Smooth muscle cell (in vitro differentiated cells): Measurements from ENCODE around the gene TACC2. TPM values are rescaled to one million over a fixed set of nuclear protein-coding genes. Genes with fewer than 3 reads are reported as not detected.

Experiments
- DNase-seq: peaks from one replicate; lab custom pipeline; 2025; ENCODE audit not compliant: unreplicated experiment; lab: John Stamatoyannopoulos, UW
- H2AFZ ChIP-seq: fragments of 200-600 bp; sonication (generic); 2 replicates; pipeline ENCODE4 v1.6.0; 2016; ENCODE audit warnings: antibody characterized with exemption, low read depth, mild to moderate bottlenecking
- H3F3A ChIP-seq: fragments of 200-600 bp; sonication (generic); 2 replicates; pipeline ENCODE4 v1.6.0; 2017; ENCODE audit warnings: antibody characterized with exemption, low read depth
- H3K27ac ChIP-seq: fragments of 200-600 bp; sonication (generic); 2 replicates; pipeline ENCODE4 v1.5.1; 2016; ENCODE audit warnings: low read depth, mild to moderate bottlenecking
- H3K27me3 ChIP-seq: fragments of 200-600 bp; sonication (generic); 2 replicates; pipeline ENCODE4 v1.6.1; 2016; ENCODE audit warnings: low read depth, mild to moderate bottlenecking
- H3K36me3 ChIP-seq: fragments of 200-600 bp; sonication (generic); 2 replicates; pipeline ENCODE4 v1.5.1; 2016; ENCODE audit warnings: low read depth
- H3K4me1 ChIP-seq: fragments of 200-600 bp; sonication (generic); 2 replicates; pipeline ENCODE4 v1.5.1; 2016; ENCODE audit warnings: low read depth
- H3K4me2 ChIP-seq: fragments of 200-600 bp; sonication (generic); 2 replicates; pipeline ENCODE4 v1.6.0; 2016; ENCODE audit warnings: mild to moderate bottlenecking
- H3K4me3 ChIP-seq: fragments of 200-600 bp; sonication (generic); 2 replicates; pipeline ENCODE4 v1.5.1; 2016; ENCODE audit warnings: mild to moderate bottlenecking
- H3K79me2 ChIP-seq: fragments of 200-600 bp; sonication (generic); 2 replicates; pipeline ENCODE4 v1.6.0; 2016; ENCODE audit warnings: low read depth, mild to moderate bottlenecking
- H3K9ac ChIP-seq: fragments of 200-600 bp; sonication (generic); 2 replicates; pipeline ENCODE4 v1.6.0; 2016; ENCODE audit warnings: low read depth
- H3K9me3 ChIP-seq: fragments of 200-600 bp; sonication (generic); replicated peaks from 2 replicates; pipeline ENCODE4 v1.5.1; 2016; ENCODE audit warnings: low read depth
- H4K20me1 ChIP-seq: fragments of 200-600 bp; sonication (generic); 2 replicates; pipeline ENCODE4 v1.6.0; 2016; ENCODE audit warnings: low read depth
- WGBS: methylation state at CpG from one replicate; pipeline ENCODE4 v1.1.7; 2016; ENCODE audit warnings: low lambda C conversion rate; 5-methylcytosine and 5-hydroxymethylcytosine counted together
- polyA plus RNA-seq: library from polyadenylated mRNA; unstranded; fragments of >200 nt; fragmentation: Nextera tagmentation; extraction: Ambion mirVana; gene quantifications from 2 replicates; pipeline ENCODE4 v1.2.1, GENCODE V29; 2016
- total RNA-seq: library from RNA; depleted of rRNA; stranded (reverse); fragments of >200 nt; gene quantifications from 2 replicates; pipeline ENCODE4 v1.2.3, GENCODE V29; 2014
- TF ChIP-seq, protein P1 (sequence below): fragments of 200-600 bp; sonication (generic); IDR thresholded peaks from 2 replicates; pipeline ENCODE4 v1.5.1; 2017; ENCODE audit warnings: borderline replicate concordance, mild to moderate bottlenecking, antibody characterized with exemption; ENCODE audit not compliant: insufficient read depth, poor library complexity, severe bottlenecking

The TACC2 gene
- total and polyA plus RNA-seq, 2 experiments from 2014 or later = 2.8 to 7.6 TPM

DNA sequence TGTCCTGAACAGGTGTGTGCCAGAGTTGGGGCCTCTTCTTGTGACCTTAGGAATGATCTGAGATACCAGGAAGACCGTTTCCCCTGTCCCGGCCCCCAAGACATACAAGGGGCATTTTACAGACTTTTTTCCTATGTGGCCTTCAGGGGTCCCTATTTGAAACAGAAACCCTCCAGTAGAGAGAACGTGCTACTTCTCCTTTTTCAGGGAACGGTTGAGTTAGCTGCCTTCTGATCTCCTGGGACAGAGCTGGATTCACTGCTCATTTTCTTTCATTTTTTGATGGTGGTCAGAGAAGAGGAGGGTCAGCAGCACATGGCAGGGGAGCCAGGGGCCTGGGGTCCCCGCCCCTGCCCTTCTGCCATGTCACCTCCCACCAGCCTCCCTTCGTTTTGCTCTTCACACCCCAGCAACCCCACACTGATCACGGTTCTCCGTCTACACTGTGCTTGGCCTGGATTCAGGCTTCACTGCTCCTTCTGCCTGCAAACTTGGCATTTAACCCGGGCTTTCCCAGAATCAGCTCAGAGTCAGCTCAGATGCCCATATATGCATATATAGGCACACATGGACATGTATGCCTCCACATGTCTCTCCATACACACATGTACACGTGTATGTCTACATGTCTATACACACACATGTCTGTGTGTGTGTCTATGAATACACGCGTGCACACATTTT is 144.1 kb downstream of the TACC2 start:
- Histone ChIP-seq H4K20me1 (peaks cover 7% of the 10 kb centered on the region), H3K79me2 (no peaks in the 10 kb centered on the region), H3K27me3 (no peaks in the 10 kb centered on the region), H3K9ac (no peak overlapping the region), H2AFZ (no peak overlapping the region), H3K4me1 (peaks cover 7% of the 10 kb centered on the region), H3K36me3 (no peaks in the 10 kb centered on the region), H3K4me3 (no peak overlapping the region), H3K4me2 (no peak overlapping the region), H3F3A (peaks cover 6% of the 10 kb centered on the region), H3K27ac (no peak overlapping the region), H3K9me3 (no peaks in the 10 kb centered on the region)
- 95% methylated on average over 12 of the region's 12 CpGs for WGBS
- DNase-seq = no peak
- TF ChIP-seq, protein P1, sequence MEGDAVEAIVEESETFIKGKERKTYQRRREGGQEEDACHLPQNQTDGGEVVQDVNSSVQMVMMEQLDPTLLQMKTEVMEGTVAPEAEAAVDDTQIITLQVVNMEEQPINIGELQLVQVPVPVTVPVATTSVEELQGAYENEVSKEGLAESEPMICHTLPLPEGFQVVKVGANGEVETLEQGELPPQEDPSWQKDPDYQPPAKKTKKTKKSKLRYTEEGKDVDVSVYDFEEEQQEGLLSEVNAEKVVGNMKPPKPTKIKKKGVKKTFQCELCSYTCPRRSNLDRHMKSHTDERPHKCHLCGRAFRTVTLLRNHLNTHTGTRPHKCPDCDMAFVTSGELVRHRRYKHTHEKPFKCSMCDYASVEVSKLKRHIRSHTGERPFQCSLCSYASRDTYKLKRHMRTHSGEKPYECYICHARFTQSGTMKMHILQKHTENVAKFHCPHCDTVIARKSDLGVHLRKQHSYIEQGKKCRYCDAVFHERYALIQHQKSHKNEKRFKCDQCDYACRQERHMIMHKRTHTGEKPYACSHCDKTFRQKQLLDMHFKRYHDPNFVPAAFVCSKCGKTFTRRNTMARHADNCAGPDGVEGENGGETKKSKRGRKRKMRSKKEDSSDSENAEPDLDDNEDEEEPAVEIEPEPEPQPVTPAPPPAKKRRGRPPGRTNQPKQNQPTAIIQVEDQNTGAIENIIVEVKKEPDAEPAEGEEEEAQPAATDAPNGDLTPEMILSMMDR = no peak

DNA sequence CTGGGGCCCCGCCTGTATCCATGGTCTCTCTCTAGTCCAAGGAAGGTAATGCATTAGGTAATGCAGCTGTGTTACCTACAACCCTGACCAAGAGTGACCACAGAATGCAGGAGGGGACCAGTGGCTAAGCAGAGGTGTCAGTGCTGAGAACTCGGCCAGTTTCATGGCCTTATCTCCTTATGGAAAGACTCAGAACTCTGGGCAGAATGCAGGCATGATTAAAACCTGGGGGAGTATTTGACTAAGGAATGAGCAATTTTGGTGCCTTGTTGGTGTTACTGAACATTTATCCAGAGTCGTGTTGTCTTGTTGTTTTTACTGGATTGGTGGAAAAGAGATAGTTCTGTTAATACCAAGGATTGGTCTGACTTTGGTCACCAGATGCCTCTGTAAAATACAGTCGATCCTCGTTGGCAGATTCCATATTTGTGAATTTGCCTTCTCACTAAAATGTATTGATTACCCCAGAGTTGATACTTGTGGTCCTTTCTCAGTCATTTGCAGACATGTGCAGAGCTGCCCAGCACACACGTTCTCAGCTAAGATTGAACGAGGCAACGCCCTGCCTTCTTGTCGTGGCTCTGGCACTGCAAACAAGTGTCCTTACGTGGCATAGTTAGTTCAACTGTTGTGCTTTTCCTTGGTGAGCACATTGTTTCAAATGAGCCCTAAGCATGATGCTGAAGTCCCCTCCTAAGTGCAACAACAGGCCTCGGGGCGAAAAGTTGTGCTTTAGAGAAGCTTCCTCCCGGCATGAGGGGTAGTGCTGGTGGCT is 146.5 kb downstream of the TACC2 start:
- no peak overlapping the region for H2AFZ ChIP-seq
- no peak overlapping the region for H3K27ac ChIP-seq
- no peak overlapping the region for H3K4me2 ChIP-seq
- TF ChIP-seq, protein P1 = no peak
- no peaks in the 10 kb centered on the region for H3K9me3 ChIP-seq
- peaks cover 6% of the 10 kb centered on the region for H4K20me1 ChIP-seq
- no peaks in the 10 kb centered on the region for H3K79me2 ChIP-seq
- no peaks in the 10 kb centered on the region for H3K27me3 ChIP-seq
- H3K4me1 ChIP-seq = no peaks in the 10 kb centered on the region
- no peak overlapping the region for H3K4me3 ChIP-seq
- H3F3A ChIP-seq = peaks cover 5% of the 10 kb centered on the region
- H3K9ac ChIP-seq = no peak overlapping the region
- WGBS = 91% methylated on average over 13 of the region's 13 CpGs
- no peak for DNase-seq
- no peaks in the 10 kb centered on the region for H3K36me3 ChIP-seq

DNA sequence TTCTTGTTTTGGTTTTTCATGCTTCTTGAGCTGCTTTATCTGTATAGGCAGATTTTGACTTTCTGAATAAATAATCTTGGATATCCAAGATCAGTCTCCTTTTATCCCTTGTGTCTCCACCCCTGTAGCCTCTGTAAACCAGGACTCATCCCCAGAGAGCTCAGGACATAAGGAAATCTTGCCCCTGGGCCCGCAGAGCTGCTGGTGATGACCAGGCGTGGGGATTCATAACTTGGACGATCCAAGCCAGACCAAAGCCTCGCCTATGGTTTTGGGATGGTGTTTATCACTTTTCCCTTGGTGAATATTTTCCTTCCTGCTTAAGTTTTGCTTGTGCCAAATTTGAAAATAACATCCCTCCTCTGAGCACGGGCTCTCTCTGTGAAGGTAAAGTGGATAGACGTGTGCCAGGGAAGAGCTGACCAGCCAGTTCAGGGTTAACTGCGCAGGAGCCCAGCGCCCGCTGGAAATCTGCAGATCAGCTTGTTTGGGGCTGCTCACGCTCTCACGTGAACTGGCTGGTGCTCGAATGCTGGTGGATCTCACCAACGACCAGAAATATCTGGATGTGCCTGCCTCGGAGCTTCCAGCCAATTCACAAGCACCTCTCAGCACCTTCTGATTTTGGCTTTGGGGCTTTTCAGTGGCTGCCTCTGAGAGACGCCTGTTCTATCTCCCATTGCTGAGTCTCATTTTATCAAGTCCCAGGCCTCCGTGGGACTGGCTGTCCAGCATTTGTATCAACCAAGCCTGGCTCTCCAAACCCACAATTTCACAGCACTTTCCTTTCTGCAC is 150.1 kb downstream of the TACC2 start:
- H3K4me2 ChIP-seq = no peak overlapping the region
- peaks cover 8% of the 10 kb centered on the region for H3F3A ChIP-seq
- 71% methylated on average over 16 of the region's 16 CpGs for whole genome bisulfite sequencing
- no peaks in the 10 kb centered on the region for H3K9me3 ChIP-seq
- H3K9ac ChIP-seq = no peak overlapping the region
- H3K27ac ChIP-seq = no peak overlapping the region
- no peaks in the 10 kb centered on the region for H3K36me3 ChIP-seq
- H3K4me1 ChIP-seq = no peaks in the 10 kb centered on the region
- H3K27me3 ChIP-seq = no peaks in the 10 kb centered on the region
- no peaks in the 10 kb centered on the region for H3K79me2 ChIP-seq
- TF ChIP-seq, protein P1 = no peak
- H3K4me3 ChIP-seq = no peak overlapping the region
- H2AFZ ChIP-seq = no peak overlapping the region
- no peak for DNase-seq
- H4K20me1 ChIP-seq = peaks cover 10% of the 10 kb centered on the region
